ENCODE data around the gene TTC3.
A peak's percentile ranks its signal among the peaks of the same experiment; 100 is the strongest.

TTC3 gene

DNA sequence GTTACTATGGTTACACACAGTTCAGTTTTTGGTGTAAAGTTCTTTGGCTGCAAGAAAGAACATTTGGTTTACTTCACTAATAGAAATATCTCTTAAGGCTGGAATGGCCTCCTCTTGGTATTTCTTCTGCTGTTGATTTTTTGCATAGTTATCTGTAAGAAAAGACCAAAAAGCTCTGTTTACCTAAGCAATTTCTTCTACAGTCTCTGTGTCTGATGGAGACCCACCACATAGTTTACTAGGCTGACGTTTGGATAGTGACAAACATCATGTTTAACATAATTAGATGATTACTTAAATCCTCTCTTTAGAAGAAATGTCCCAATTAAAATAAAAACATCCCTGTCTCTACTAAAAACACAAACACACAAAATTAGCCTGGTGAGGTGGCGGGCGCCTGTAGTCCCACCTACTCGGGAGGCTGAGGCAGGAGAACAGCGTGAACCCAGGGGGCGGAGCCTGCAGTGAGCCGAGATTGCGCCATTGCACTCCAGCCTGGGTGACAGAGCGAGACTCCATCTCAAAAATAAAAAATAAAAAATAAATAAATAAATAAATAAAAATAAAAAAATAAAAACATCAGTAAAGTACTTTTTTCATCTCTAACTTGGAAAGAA lies 7.4 kb upstream of the TTC3 start:
- H3K36me3 ChIP-seq (replicated peaks; ENCODE audit: insufficient read depth, low read length): no peaks in the 10 kb centered on the region
- H3K27ac ChIP-seq (ENCODE audit: low read length): no peak overlapping the region
- H3K9me3 ChIP-seq (replicated peaks; ENCODE audit: insufficient read depth, low read length): no peaks in the 10 kb centered on the region
- H3F3A ChIP-seq (ENCODE audit: insufficient read depth, low read length): no peaks in the 10 kb centered on the region
- DNase-seq: no peak
- H2AFZ ChIP-seq (ENCODE audit: low read length): no peak overlapping the region
- no peaks in the 10 kb centered on the region for H3K27me3 ChIP-seq (replicated peaks; ENCODE audit: insufficient read depth, low read length)
- H3K4me2 ChIP-seq (ENCODE audit: low read depth, low read length): no peak overlapping the region
- no peaks in the 10 kb centered on the region for H3K79me2 ChIP-seq (ENCODE audit: low read length)
- no peak for TF ChIP-seq EZH2phosphoT487 (IDR thresholded peaks at IDR 0.05; ENCODE audit: low read length)
- no peak for TF ChIP-seq EZH2 (optimal IDR thresholded peaks at IDR 0.05; ENCODE audit: low read depth, low read length)
- no peak for TF ChIP-seq CTCF (IDR thresholded peaks at IDR 0.05; ENCODE audit: low read length)
- no peak overlapping the region for H3K4me3 ChIP-seq (ENCODE audit: low read length)
- H3K9ac ChIP-seq (ENCODE audit: low read length): no peak overlapping the region
- H3K4me1 ChIP-seq (ENCODE audit: low read length): no peaks in the 10 kb centered on the region
- no peaks in the 10 kb centered on the region for H4K20me1 ChIP-seq (ENCODE audit: insufficient read depth, low read length)
- H3K9me2 ChIP-seq (replicated peaks; ENCODE audit: insufficient read depth, low read length): no peaks in the 10 kb centered on the region

DNA sequence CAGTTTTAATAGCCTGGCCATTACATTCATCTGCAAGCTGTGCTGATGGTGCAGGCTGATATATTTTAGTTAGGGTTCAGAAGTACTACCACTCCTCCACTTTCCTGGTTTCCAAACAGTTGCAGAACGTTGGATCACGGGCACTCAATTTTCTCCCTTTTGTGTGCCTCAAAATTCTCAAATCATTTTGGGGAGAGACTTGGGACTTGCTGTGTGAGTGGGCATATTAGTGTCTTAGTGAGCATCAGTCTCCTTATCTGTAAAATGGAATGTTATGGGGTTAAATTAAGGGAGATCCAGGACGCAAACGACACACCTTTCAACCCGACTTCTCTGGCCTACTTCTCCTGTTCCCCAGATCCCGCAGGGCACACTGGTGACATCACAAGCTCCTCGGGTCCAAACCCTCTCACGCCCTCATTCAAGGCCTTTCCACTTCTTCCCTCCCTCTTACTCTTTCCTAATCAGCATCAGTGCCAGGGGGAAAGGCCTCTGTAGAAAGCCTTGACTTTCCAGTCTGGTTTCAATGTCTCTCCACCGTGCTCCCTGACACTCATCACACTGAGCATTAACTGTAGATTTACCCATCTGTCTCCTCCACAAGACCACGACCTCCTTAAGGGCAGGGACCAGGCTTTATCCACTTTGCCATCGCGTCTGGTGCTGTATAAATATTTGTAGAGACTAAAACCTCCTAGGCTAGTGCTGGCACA lies 1.3 kb upstream of the TTC3 start:
- no peaks in the 10 kb centered on the region for H3K36me3 ChIP-seq (replicated peaks; ENCODE audit: insufficient read depth, low read length)
- H3F3A ChIP-seq (ENCODE audit: insufficient read depth, low read length): no peaks in the 10 kb centered on the region
- H2AFZ ChIP-seq (ENCODE audit: low read length): peak overlapping the region; percentile 98
- no peak overlapping the region for H3K27ac ChIP-seq (ENCODE audit: low read length)
- peak overlapping the region; percentile 78 for H3K4me3 ChIP-seq (ENCODE audit: low read length)
- H3K9ac ChIP-seq (ENCODE audit: low read length): peak overlapping the region; percentile 87; the same call in 1 of the 2 replicates
- peaks cover 13% of the 10 kb centered on the region for H3K4me1 ChIP-seq (ENCODE audit: low read length)
- H3K9me3 ChIP-seq (replicated peaks; ENCODE audit: insufficient read depth, low read length): no peaks in the 10 kb centered on the region
- no peaks in the 10 kb centered on the region for H4K20me1 ChIP-seq (ENCODE audit: insufficient read depth, low read length)
- TF ChIP-seq EZH2phosphoT487 (IDR thresholded peaks at IDR 0.05; ENCODE audit: low read length): no peak
- TF ChIP-seq EZH2 (optimal IDR thresholded peaks at IDR 0.05; ENCODE audit: low read depth, low read length): no peak
- TF ChIP-seq CTCF (IDR thresholded peaks at IDR 0.05; ENCODE audit: low read length): no peak
- no peaks in the 10 kb centered on the region for H3K9me2 ChIP-seq (replicated peaks; ENCODE audit: insufficient read depth, low read length)
- DNase-seq: no peak
- H3K79me2 ChIP-seq (ENCODE audit: low read length): peaks cover 32% of the 10 kb centered on the region
- peak overlapping the region; percentile 95 for H3K4me2 ChIP-seq (ENCODE audit: low read depth, low read length)
- H3K27me3 ChIP-seq (replicated peaks; ENCODE audit: insufficient read depth, low read length): no peaks in the 10 kb centered on the region

DNA sequence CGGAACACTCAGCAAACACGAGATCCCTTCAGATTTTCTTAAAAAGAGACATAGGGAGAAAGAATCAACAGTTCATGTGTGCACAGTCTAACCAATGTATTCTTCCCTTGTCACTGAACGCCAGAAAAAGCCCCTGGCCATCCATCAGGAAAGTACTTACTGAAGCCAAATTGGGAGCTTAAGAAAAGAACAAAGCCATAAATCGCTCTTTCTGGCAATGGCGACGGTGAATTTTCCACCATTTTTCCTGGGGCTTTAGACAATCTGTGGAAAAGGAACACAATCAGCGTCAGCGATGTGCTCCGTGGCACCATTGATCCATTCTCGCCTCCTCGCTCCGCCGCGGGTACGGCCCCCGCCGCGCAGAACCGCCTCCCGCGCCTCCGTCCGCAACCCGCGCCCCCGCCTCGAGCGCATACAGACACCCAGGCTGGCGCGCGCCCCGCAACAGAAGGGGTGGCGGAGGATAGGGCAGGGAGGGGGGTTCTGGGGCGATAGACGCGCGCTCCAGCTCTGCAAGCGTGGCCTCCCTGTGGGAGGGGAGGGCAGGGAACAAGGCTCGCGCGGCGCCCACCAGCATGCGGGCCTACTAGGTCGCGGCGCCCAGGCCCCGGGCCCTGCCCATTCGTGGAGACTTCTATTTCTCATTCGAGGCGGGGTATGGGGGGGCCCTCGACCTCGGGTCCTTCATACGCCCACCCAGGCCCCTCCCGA lies 623 bp upstream of the TTC3 start:
- Histone ChIP-seq H3K4me3 (ENCODE audit: low read length) (peak overlapping the region; percentile 78), H4K20me1 (ENCODE audit: insufficient read depth, low read length) (no peaks in the 10 kb centered on the region), H2AFZ (ENCODE audit: low read length) (peak overlapping the region; percentile 98), H3K9ac (ENCODE audit: low read length) (peak overlapping the region; percentile 87), H3F3A (ENCODE audit: insufficient read depth, low read length) (no peaks in the 10 kb centered on the region), H3K9me2 (replicated peaks; ENCODE audit: insufficient read depth, low read length) (no peaks in the 10 kb centered on the region), H3K4me1 (ENCODE audit: low read length) (peaks cover 13% of the 10 kb centered on the region), H3K27ac (ENCODE audit: low read length) (peak overlapping the region; percentile 32; the same call in 1 of the 2 replicates), H3K9me3 (replicated peaks; ENCODE audit: insufficient read depth, low read length) (no peaks in the 10 kb centered on the region), H3K27me3 (replicated peaks; ENCODE audit: insufficient read depth, low read length) (no peaks in the 10 kb centered on the region), H3K4me2 (ENCODE audit: low read depth, low read length) (peak overlapping the region; percentile 95), H3K79me2 (ENCODE audit: low read length) (peaks cover 37% of the 10 kb centered on the region), H3K36me3 (replicated peaks; ENCODE audit: insufficient read depth, low read length) (no peaks in the 10 kb centered on the region)
- DNase-seq: no peak
- TF ChIP-seq CTCF (IDR thresholded peaks at IDR 0.05; ENCODE audit: low read length) (no peak), EZH2phosphoT487 (IDR thresholded peaks at IDR 0.05; ENCODE audit: low read length) (no peak), EZH2 (optimal IDR thresholded peaks at IDR 0.05; ENCODE audit: low read depth, low read length) (no peak)

Data from MM.1S (cell line).